OCI-LY7 (cell line): ENCODE measurements around the gene HSP90AB1. TPM values are rescaled to one million over a fixed set of nuclear protein-coding genes. Genes with fewer than 3 reads are reported as not detected.

Source experiments
- BruUV-seq: library from RNA; stranded (reverse); fragments of 400-500 nt; replicated peaks from 2 replicates; lab custom pipeline; 2021; lab: Mats Ljungman, UMichigan
- CTCF ChIA-PET: fragments of 300-600 bp; sonication (Branson Sonifier 250); formaldehyde crosslinking; loops from one replicate; lab custom pipeline; 2022; ENCODE audit warnings: antibody characterized with exemption; ENCODE audit not compliant: unreplicated experiment; lab: Charles Lee
- POLR2A ChIA-PET: fragments of 300-600 bp; sonication (Branson Sonifier 250); formaldehyde crosslinking; loops from one replicate; lab custom pipeline; 2022; ENCODE audit warnings: antibody characterized with exemption; lab: Charles Lee
- DNase-seq: peaks from one replicate; pipeline ENCODE4 v3.0.0-alpha.2; 2015; ENCODE audit warnings: low spot score
- H2AFZ ChIP-seq: fragments of 200-600 bp; sonication (generic), shearing (Covaris generic); 2 replicates; pipeline ENCODE4 v1.6.1; 2014; ENCODE audit warnings: mild to moderate bottlenecking, antibody characterized with exemption, low read length, moderate library complexity
- H3K27ac ChIP-seq: fragments of 200-600 bp; sonication (generic); 2 replicates; pipeline ENCODE4 v1.5.1; 2014; ENCODE audit warnings: mixed run types, low read depth, mild to moderate bottlenecking, moderate library complexity, low read length, inconsistent platforms; ENCODE audit not compliant: poor library complexity, severe bottlenecking
- H3K36me3 ChIP-seq: fragments of 200-600 bp; sonication (generic); 2 replicates; pipeline ENCODE4 v1.6.1; 2014; ENCODE audit warnings: mild to moderate bottlenecking, antibody characterized with exemption, low read length, moderate library complexity, mixed read lengths; ENCODE audit not compliant: insufficient read depth
- H3K4me1 ChIP-seq: fragments of 200-600 bp; sonication (generic); 2 replicates; pipeline ENCODE4 v1.5.1; 2014; ENCODE audit warnings: mild to moderate bottlenecking, low read length; ENCODE audit not compliant: insufficient read depth, poor library complexity, severe bottlenecking
- H3K4me2 ChIP-seq: fragments of 200-600 bp; sonication (generic); 2 replicates; pipeline ENCODE4 v1.6.1; 2014; ENCODE audit warnings: mild to moderate bottlenecking, low read length
- H3K4me3 ChIP-seq: fragments of 200-600 bp; sonication (generic); 2 replicates; pipeline ENCODE4 v1.5.1; 2014; ENCODE audit warnings: mild to moderate bottlenecking, low read depth, low read length; ENCODE audit not compliant: poor library complexity, severe bottlenecking
- H3K79me2 ChIP-seq: fragments of 200-600 bp; sonication (generic); 2 replicates; pipeline ENCODE4 v1.6.1; 2016; ENCODE audit warnings: low read depth, mild to moderate bottlenecking, low read length, moderate library complexity, mixed read lengths; ENCODE audit not compliant: insufficient read depth
- H3K9me2 ChIP-seq: fragments of 200-600 bp; sonication (generic); 2 replicates; pipeline ENCODE4 v1.6.1; 2016; ENCODE audit warnings: mild to moderate bottlenecking, low read length, mixed read lengths; ENCODE audit not compliant: insufficient read depth
- H3K9me3 ChIP-seq: fragments of 200-600 bp; sonication (generic); 2 replicates; pipeline ENCODE4 v1.6.1; 2014; ENCODE audit warnings: mild to moderate bottlenecking, mixed run types, low read length, mixed read lengths
- H4K20me1 ChIP-seq: fragments of 200-600 bp; sonication (generic); 2 replicates; pipeline ENCODE4 v1.6.1; 2014; ENCODE audit warnings: mild to moderate bottlenecking, antibody characterized with exemption, low read length, moderate library complexity, mixed read lengths; ENCODE audit not compliant: insufficient read depth
- CTCF ChIP-seq: fragments of 200-600 bp; sonication (generic); conservative IDR thresholded peaks from 2 replicates; pipeline ENCODE4 v1.5.1; 2014; ENCODE audit warnings: mild to moderate bottlenecking, antibody characterized with exemption, low read length, moderate library complexity, mixed read lengths
- EZH2phosphoT487 ChIP-seq: fragments of 200-600 bp; sonication (generic); IDR thresholded peaks from 2 replicates; pipeline ENCODE4 v1.6.1; 2018; ENCODE audit warnings: low read depth, borderline replicate concordance, mild to moderate bottlenecking, mixed run types, antibody characterized with exemption, low read length, moderate library complexity, mixed read lengths
- intact Hi-C: fragments of 100-400 bp; cut with micrococcal nuclease; formaldehyde crosslinking; loops from one replicate; pipeline ENCODE4 v1.10.0; 2022; ENCODE audit not compliant: unreplicated experiment
- total RNA-seq, 2 experiments: library from RNA; depleted of rRNA in 1 of 2; stranded (reverse); fragments of >200 nt in 1 of 2; shearing (Covaris generic) in 1 of 2; gene quantifications; 2 replicates each; pipeline ENCODE4 v1.2.3, GENCODE V29; 2014 to 2022

HSP90AB1 gene
- total RNA-seq, 2 experiments from 2014 or later = 911 to 1,282 TPM

- Histone ChIP-seq H3K79me2 (no peaks in the 10 kb centered on the region), H3K9me2 (no peaks in the 10 kb centered on the region), H3K27ac (no peak overlapping the region), H3K36me3 (peaks cover 1% of the 10 kb centered on the region), H2AFZ (no peak overlapping the region), H3K4me1 (no peaks in the 10 kb centered on the region), H4K20me1 (no peaks in the 10 kb centered on the region; the same call in 1 of the 2 replicates), H3K4me3 (no peak overlapping the region), H3K4me2 (no peak overlapping the region), H3K9me3 (no peaks in the 10 kb centered on the region)
- no TSS peak for BruUV-seq
- no peak for DNase-seq
- intact Hi-C loops = no loop called here
- POLR2A ChIA-PET = interaction anchor here (0.7 to 1.1 kb wide), 2 partner anchors 13 to 17 kb away, joined by 3 to 4 read pairs; no protein-coding TSS in a partner anchor
- CTCF ChIA-PET = interaction anchor here (0.6 kb wide), 2 partner anchors 25 to 356 kb away, joined by 5 read pairs; no protein-coding TSS in a partner anchor
- TF ChIP-seq EZH2phosphoT487 (no peak), CTCF (no peak)
Measured at GRCh38 chr6:44294832-44295791, 48.2 kb downstream of the HSP90AB1 start.

- no peak overlapping the region for H3K27ac ChIP-seq
- H3K4me3 ChIP-seq = no peak overlapping the region
- no peak overlapping the region for H3K4me2 ChIP-seq
- no peaks in the 10 kb centered on the region for H3K4me1 ChIP-seq
- no TSS peak for BruUV-seq
- H4K20me1 ChIP-seq = no peaks in the 10 kb centered on the region
- no peaks in the 10 kb centered on the region for H3K9me2 ChIP-seq
- H2AFZ ChIP-seq = no peak overlapping the region
- H3K79me2 ChIP-seq = no peaks in the 10 kb centered on the region
- TF ChIP-seq CTCF = no peak
- no peak for TF ChIP-seq EZH2phosphoT487
- no peaks in the 10 kb centered on the region for H3K9me3 ChIP-seq
- intact Hi-C loops = no loop called here
- ChIA-PET POLR2A (no interaction called here), CTCF (no interaction called here)
- DNase-seq = no peak
- peaks cover 24% of the 10 kb centered on the region for H3K36me3 ChIP-seq
Measured at GRCh38 chr6:44297063-44298038, 50.5 kb downstream of the HSP90AB1 start.
